Activated CD4-positive, alpha-beta T cell treated with anti-CD3 and anti-CD28 coated beads, Interleukin-2, amount 10 ng/mL, durations not matched to agents 24 days and 14 days (primary cell): Measurements from ENCODE around the gene SUSD6. TPM values are rescaled to one million over a fixed set of nuclear protein-coding genes. Genes with fewer than 3 reads are reported as not detected.
A peak's percentile ranks its signal among the peaks of the same experiment; 100 is the strongest.

Experiments used
- DNase-seq: peaks from one replicate; pipeline ENCODE4 v3.0.0; 2022
- H3K27ac Mint-ChIP-seq: one replicate; pipeline ENCODE4 v1.8.0; 2022; ENCODE audit warnings: mild to moderate bottlenecking, mixed read lengths
- H3K27me3 Mint-ChIP-seq: one replicate; pipeline ENCODE4 v1.8.0; 2022; ENCODE audit warnings: mixed read lengths
- H3K36me3 Mint-ChIP-seq: one replicate; pipeline ENCODE4 v1.8.0; 2022; ENCODE audit warnings: low read depth, mild to moderate bottlenecking, mixed read lengths
- H3K4me1 Mint-ChIP-seq: one replicate; pipeline ENCODE4 v1.8.0; 2021; ENCODE audit warnings: mixed read lengths
- H3K4me3 Mint-ChIP-seq: one replicate; pipeline ENCODE4 v1.8.0; 2022; ENCODE audit warnings: mild to moderate bottlenecking, moderate library complexity, mixed read lengths
- H3K9me3 Mint-ChIP-seq: one replicate; pipeline ENCODE4 v1.8.0; 2021; ENCODE audit warnings: mixed read lengths
- intact Hi-C: fragments of 100-400 bp; cut with micrococcal nuclease; formaldehyde crosslinking; loops from one replicate; pipeline ENCODE4 v1.15.1; 2023
- total RNA-seq: library from RNA; stranded (reverse); gene quantifications from 2 replicates; pipeline ENCODE4 v1.2.3, GENCODE V29; 2022

Gene SUSD6
- total RNA-seq: 73.4 and 78.9 TPM in 2 replicates

DNA sequence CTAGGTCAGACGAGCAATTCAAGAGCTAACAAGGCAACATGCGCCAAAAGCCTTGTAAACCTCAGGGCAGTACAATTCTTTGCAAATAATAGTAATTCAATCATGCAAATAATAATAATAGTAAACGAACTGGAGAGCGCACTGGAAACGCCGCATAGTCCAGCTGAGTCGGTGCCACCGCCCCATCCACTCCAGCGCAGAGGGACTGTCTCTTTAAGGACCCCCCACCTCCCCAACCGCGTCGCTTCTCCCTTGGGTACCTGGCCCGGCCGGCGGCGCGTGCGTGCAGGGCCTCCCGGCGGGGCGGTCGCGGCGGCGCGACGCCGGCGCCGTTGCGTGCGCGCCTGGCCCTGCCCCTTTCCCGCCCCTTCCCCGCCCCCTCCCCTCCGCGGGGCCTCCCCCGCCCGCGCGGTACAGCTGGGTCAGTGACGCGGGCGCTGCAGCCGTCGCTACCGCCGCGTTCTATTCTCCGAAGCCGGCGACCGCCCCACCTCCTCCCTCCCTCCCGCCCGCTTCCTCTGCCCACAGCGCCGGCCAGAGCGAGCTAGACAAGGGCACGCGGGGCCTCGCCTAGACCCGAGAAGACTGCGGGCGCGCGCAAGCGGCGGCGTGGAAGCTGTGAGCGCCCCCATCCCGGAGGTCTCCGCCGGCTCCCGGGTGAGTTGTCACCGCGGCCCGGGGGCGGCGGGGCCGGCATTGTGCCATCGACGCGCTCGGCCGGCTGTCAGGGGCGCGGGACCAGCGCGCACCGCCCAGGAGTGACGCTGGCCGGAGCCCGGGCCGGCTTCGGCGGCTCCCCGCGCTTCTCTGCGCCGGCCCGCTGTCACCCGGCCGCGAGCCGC lies at the start of gene SUSD6:
Gene SUSD6 (plus strand): TSS at position 425 of the 842 bp plus-strand sequence. CDS start 46,997 bp downstream, outside the sequence.
- intact Hi-C loops: loop anchor here (1.0 to 10.0 kb wide), 9 partner anchors 13 to 1399 kb away; partner anchors contain the start of genes ERH, SLC39A9, SRSF5 and ZFP36L1
- H3K4me1 Mint-ChIP-seq: peaks cover 65% of the 10 kb centered on the region
- H3K27me3 Mint-ChIP-seq: no peaks in the 10 kb centered on the region
- peaks cover 27% of the 10 kb centered on the region for H3K36me3 Mint-ChIP-seq
- H3K9me3 Mint-ChIP-seq: no peaks in the 10 kb centered on the region
- peak; percentile 96 for DNase-seq
- peak within 1 kb of the TSS; percentile 95 for H3K4me3 Mint-ChIP-seq
- peak within 1 kb of the TSS; percentile 97 for H3K27ac Mint-ChIP-seq

DNA sequence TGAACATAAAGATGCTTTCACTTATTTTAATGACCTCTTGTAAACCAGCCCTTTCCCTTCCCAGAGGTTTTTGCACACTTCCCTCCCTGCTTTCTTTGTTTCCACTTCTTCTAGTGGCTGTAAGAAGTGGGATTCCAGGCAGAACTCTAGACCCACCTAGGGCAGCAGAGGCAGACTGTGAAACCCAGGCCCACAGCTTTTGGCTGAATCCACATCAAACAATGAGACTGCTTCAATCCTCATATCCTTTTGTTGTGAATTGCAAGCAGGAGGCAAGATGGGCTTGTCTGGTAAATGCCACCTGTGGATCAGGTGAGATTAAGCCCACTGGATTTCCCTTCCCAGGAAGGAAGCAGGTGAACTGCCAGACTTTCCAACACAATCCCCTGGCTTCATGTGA lies 49.5 kb upstream of the SUSD6 start:
- Mint-ChIP-seq H3K4me3 (no peak overlapping the region), H3K27me3 (peaks cover 58% of the 10 kb centered on the region), H3K36me3 (no peaks in the 10 kb centered on the region), H3K9me3 (no peaks in the 10 kb centered on the region), H3K4me1 (no peaks in the 10 kb centered on the region), H3K27ac (no peak overlapping the region)
- peak; percentile 24 for DNase-seq
- intact Hi-C loops: no loop called here

DNA sequence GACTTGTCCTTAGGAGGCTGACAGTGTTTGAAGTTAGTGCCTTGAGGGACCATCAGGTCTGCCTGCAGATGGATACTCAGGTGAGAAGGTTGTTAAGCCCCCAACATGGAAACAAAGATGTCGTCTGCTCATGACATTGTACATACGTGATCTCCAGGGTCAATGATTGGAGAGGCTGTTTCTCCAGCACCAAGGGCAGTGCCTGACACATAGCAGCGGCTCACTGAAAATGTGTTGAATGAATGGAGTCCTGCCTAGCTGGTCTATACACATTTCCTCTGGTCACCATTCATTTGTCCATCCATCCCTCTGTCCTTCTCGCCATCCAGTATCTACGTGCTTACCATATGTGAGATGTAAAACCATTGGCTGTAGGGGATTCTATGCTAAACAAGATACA lies 43.8 kb upstream of the SUSD6 start:
- Mint-ChIP-seq H3K4me3 (no peak overlapping the region), H3K9me3 (no peaks in the 10 kb centered on the region), H3K27me3 (peaks cover 73% of the 10 kb centered on the region), H3K27ac (no peak overlapping the region), H3K4me1 (no peaks in the 10 kb centered on the region), H3K36me3 (no peaks in the 10 kb centered on the region)
- peak; percentile 38 for DNase-seq
- intact Hi-C loops: no loop called here

DNA sequence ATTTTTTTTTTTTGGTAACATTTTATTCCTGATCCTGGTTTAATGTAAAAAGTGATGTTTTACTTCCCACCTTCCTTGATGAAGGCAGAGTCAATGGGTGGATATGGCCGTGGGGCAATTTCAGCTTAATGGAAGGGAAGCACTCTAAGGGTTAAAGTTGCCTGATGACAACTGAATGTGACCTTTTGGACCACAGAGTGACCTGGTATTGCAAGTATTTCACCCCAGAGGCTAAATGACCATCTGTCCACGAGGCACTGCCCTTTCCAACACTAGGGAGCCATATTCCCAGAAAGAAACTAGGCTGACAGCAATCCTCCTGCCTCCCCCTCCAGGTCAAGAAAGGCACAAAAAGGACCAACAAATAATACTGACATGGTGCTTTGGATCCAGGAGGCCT lies 41.5 kb upstream of the SUSD6 start:
- Mint-ChIP-seq H3K4me3 (no peak overlapping the region), H3K27ac (no peak overlapping the region), H3K36me3 (no peaks in the 10 kb centered on the region), H3K4me1 (peaks cover 6% of the 10 kb centered on the region), H3K9me3 (no peaks in the 10 kb centered on the region), H3K27me3 (peaks cover 80% of the 10 kb centered on the region)
- intact Hi-C loops: loop anchor here (5.0 kb wide), 2 partner anchors 88 to 308 kb away; partner anchors contain the start of genes GALNT16 and PLEKHD1
- DNase-seq: peak; percentile 36

GRCh38 chr14:69570836-69571330 lies 40.5 kb upstream of the SUSD6 start:
- Mint-ChIP-seq H3K4me3 (no peak overlapping the region), H3K27ac (no peak overlapping the region), H3K4me1 (peaks cover 6% of the 10 kb centered on the region), H3K9me3 (no peaks in the 10 kb centered on the region), H3K36me3 (no peaks in the 10 kb centered on the region), H3K27me3 (peaks cover 78% of the 10 kb centered on the region)
- peak; percentile 53 for DNase-seq
- intact Hi-C loops: loop anchor here (5.0 kb wide), 2 partner anchors 89 to 309 kb away; partner anchors contain the start of genes GALNT16 and PLEKHD1

DNA sequence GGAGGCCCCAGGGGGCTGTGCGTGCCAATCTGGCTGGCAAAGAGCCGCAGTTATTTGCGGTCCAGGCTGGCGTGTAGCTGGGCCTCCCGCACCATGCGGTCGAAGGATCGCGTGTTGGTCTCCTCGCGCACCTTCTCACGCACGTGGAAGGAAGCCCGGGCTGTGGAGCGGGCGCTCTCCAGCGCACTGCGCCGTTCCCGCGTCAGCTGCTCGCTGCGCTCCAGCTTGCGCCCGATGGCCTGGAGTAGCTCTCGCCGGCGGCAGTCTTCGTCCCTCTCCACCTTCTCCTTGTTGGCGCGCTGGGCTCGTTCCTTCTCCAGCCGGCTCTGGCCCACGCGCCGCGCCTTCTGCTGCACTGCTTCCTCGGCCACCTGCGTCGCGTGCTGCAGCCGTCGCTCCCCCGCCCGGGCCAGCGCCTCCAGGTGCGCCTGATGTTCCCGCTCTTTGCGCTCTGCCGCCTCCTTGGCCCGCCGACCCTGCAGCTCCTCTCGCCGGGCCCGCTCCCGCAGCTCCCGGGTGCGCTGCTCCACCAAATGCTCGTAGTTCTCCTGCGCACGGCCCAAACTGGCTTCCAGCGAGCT lies 39.9 kb upstream of the SUSD6 start:
- no peaks in the 10 kb centered on the region for H3K36me3 Mint-ChIP-seq

GRCh38 chr14:69572030-69572840 lies 39.2 kb upstream of the SUSD6 start:
- Mint-ChIP-seq H3K27ac (no peak overlapping the region), H3K4me3 (peak overlapping the region; percentile 55), H3K27me3 (peaks cover 80% of the 10 kb centered on the region), H3K9me3 (no peaks in the 10 kb centered on the region), H3K36me3 (no peaks in the 10 kb centered on the region), H3K4me1 (peaks cover 6% of the 10 kb centered on the region)
- DNase-seq: peak; percentile 69
- intact Hi-C loops: loop anchor here (5.0 kb wide), 2 partner anchors 90 to 310 kb away; partner anchors contain the start of genes GALNT16 and PLEKHD1

More for the DNA sequence above, 39.9 kb upstream of the SUSD6 start:
- DNase-seq: peak; percentile 61
- Mint-ChIP-seq H3K4me1 (peaks cover 6% of the 10 kb centered on the region), H3K27me3 (peaks cover 77% of the 10 kb centered on the region), H3K4me3 (peak overlapping the region; percentile 54), H3K27ac (no peak overlapping the region), H3K9me3 (no peaks in the 10 kb centered on the region)
- intact Hi-C loops: loop anchor here (5.0 kb wide), 2 partner anchors 89 to 309 kb away; partner anchors contain the start of genes GALNT16 and PLEKHD1

DNA sequence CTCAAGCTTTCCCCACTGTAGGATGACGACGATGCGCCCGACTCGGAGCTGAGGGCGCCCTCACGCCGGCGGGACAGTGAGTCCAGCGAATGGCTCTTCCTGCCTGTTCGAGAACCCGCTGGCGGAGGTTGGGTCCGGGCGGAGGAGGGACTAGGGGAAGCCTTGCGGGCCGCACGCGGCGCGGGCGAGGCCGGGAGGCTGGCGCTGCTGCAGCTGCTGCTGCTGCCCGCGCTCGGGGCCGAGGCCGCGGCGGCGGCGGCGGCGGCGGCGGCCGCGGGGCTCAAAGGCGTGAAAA lies 38.6 kb upstream of the SUSD6 start:
- intact Hi-C loops: loop anchor here (5.0 kb wide), 2 partner anchors 90 to 310 kb away; partner anchors contain the start of genes GALNT16 and PLEKHD1
- H3K4me3 Mint-ChIP-seq: no peak overlapping the region
- peak; percentile 56 for DNase-seq
- no peaks in the 10 kb centered on the region for H3K9me3 Mint-ChIP-seq
- H3K27ac Mint-ChIP-seq: no peak overlapping the region
- H3K27me3 Mint-ChIP-seq: peaks cover 77% of the 10 kb centered on the region
- peaks cover 6% of the 10 kb centered on the region for H3K4me1 Mint-ChIP-seq
- H3K36me3 Mint-ChIP-seq: no peaks in the 10 kb centered on the region

GRCh38 chr14:69573205-69573830 lies 38.1 kb upstream of the SUSD6 start:
- Mint-ChIP-seq H3K9me3 (no peaks in the 10 kb centered on the region), H3K27ac (no peak overlapping the region), H3K4me1 (peaks cover 6% of the 10 kb centered on the region), H3K4me3 (peak overlapping the region; percentile 58), H3K27me3 (peaks cover 75% of the 10 kb centered on the region), H3K36me3 (no peaks in the 10 kb centered on the region)
- peak; percentile 56 for DNase-seq
- intact Hi-C loops: loop anchor here (5.0 kb wide), 2 partner anchors 91 to 311 kb away; partner anchors contain the start of genes GALNT16 and PLEKHD1

DNA sequence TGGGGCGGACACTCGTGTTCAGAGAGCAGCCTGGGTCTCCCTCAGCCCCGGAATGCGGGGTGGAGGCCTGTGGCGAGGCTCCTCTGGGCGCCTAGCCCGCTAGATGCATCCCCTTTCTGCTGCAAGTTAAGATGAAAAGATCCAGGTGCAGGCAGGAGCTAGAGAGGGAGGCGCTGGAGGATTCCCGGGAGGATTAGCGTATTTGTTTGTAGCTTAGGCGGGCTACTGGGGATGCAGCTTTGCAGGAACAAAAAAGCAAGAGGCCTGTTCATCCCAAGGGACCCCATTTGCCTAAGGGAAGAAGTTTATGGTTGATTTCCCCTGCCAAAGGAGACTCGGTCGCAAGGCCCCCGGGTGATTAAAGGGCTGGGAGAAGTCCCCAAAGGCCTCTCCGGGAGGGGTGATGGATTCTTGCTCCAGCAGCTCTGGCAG lies 37.5 kb upstream of the SUSD6 start:
- peak; percentile 66 for DNase-seq
- Mint-ChIP-seq H3K4me3 (peak overlapping the region; percentile 58), H3K9me3 (no peaks in the 10 kb centered on the region), H3K27ac (no peak overlapping the region), H3K4me1 (peaks cover 6% of the 10 kb centered on the region), H3K36me3 (no peaks in the 10 kb centered on the region), H3K27me3 (peaks cover 72% of the 10 kb centered on the region)
- intact Hi-C loops: loop anchor here (1.0 to 5.0 kb wide), 3 partner anchors 92 to 332 kb away; partner anchors contain the start of genes GALNT16 and PLEKHD1

DNA sequence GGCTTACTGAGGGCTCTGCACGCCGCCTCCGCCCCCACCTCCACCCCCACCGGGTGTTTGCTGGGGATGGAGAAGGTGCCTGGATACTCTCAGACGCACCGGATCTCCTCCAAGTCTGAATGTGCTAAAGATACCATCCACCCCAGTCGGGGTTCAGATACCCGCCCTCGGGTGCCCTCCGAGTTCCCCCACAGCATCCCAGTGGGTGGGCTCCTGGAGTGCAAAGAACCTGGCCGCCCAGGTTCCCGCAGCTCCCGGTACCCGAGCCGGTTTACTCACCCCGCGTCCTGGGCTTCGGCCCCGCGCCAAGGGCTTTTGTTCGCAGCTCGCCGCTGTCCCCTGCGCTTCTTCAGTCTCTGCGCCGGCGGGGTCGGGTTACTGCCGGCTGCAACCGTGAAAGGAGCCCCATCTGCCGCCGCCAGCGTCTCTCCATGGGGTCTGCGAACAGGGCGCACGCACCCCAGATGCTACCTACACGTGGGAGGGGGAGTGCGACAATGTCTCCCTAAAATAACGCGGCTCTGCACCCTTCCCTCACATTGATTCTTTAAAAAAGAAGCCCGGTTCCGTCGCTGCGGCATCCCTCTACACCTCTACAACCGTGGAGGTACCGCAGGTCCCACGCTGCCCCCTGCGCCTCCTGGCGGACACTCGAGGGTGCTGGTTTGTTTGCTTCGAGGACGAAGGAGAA lies 37.0 kb upstream of the SUSD6 start, which contains the start of gene CCDC177:
Gene CCDC177 (minus strand): TSS at position 609 of the 691 bp plus-strand sequence. CDS start 1,249 bp downstream, outside the sequence.
- peaks cover 6% of the 10 kb centered on the region for H3K4me1 Mint-ChIP-seq
- H3K9me3 Mint-ChIP-seq: no peaks in the 10 kb centered on the region
- no peak within 1 kb of the TSS for H3K27ac Mint-ChIP-seq
- H3K27me3 Mint-ChIP-seq: peaks cover 69% of the 10 kb centered on the region
- peak within 1 kb of the TSS; percentile 69 for H3K4me3 Mint-ChIP-seq
- intact Hi-C loops: loop anchor here (1.0 to 5.0 kb wide), 3 partner anchors 92 to 332 kb away; partner anchors contain the start of genes GALNT16 and PLEKHD1
- DNase-seq: peak; percentile 92
- no peaks in the 10 kb centered on the region for H3K36me3 Mint-ChIP-seq

- Mint-ChIP-seq H3K27ac (no peak overlapping the region), H3K4me3 (peak overlapping the region; percentile 69), H3K27me3 (peaks cover 67% of the 10 kb centered on the region), H3K36me3 (no peaks in the 10 kb centered on the region), H3K9me3 (no peaks in the 10 kb centered on the region), H3K4me1 (peaks cover 6% of the 10 kb centered on the region)
- DNase-seq: no peak
- intact Hi-C loops: loop anchor here (1.0 to 5.0 kb wide), 3 partner anchors 93 to 333 kb away; partner anchors contain the start of genes GALNT16 and PLEKHD1
Observed at GRCh38 chr14:69574954-69575295, 36.5 kb upstream of the SUSD6 start.
